Activated CD4-positive, CD25-positive, alpha-beta regulatory T cell (primary cell): ENCODE results near the gene SRL.

ENCODE experiments used
- DNase-seq, 4 experiments: peaks; one replicate each; lab custom pipeline; 2025; lab: John Stamatoyannopoulos, UW

Gene SRL

GRCh38 chr16:4241928-4242283 lies at the start of gene SRL:
Gene SRL (minus strand): TSS chr16:4242080. CDS start chr16:4242067, 13 bp downstream.
- no peak for DNase-seq

GRCh38 chr16:4290236-4290830 lies 48.5 kb upstream of the SRL start:
- no peak for DNase-seq

GRCh38 chr16:4288148-4288921 lies 46.5 kb upstream of the SRL start:
- peak; percentile 60 to 69 (median 68) for DNase-seq

GRCh38 chr16:4285167-4285566 lies 43.3 kb upstream of the SRL start:
- DNase-seq: no peak

GRCh38 chr16:4283939-4284338 lies 42.1 kb upstream of the SRL start:
- no peak for DNase-seq

- no peak for DNase-seq
These were observed 41.6 kb upstream of the SRL start for GRCh38 chr16:4283441-4283840.

- DNase-seq: no peak
These were observed 38.7 kb upstream of the SRL start for GRCh38 chr16:4280625-4281024.

- DNase-seq: no peak
These were observed 36.2 kb upstream of the SRL start for GRCh38 chr16:4277987-4278513.

- no peak for DNase-seq
These were observed 34.0 kb upstream of the SRL start for GRCh38 chr16:4275861-4276260.

- DNase-seq: peak in 1 of 4 experiments; percentile 40
These were observed 32.0 kb upstream of the SRL start for GRCh38 chr16:4273858-4274311.

- no peak for DNase-seq
These were observed 30.5 kb upstream of the SRL start for GRCh38 chr16:4272114-4272956.

- peak; percentile 76 to 82 (median 80) for DNase-seq
These were observed 29.6 kb upstream of the SRL start for GRCh38 chr16:4271176-4272113.

GRCh38 chr16:4270595-4270994 lies 28.7 kb upstream of the SRL start:
- DNase-seq: no peak

- no peak for DNase-seq
These were observed 28.2 kb upstream of the SRL start for GRCh38 chr16:4270091-4270490.

- DNase-seq: no peak
These were observed 24.5 kb upstream of the SRL start for GRCh38 chr16:4266372-4266771.

GRCh38 chr16:4265676-4266075 lies 23.8 kb upstream of the SRL start:
- no peak for DNase-seq

GRCh38 chr16:4264546-4264945 lies 22.7 kb upstream of the SRL start:
- DNase-seq: no peak

GRCh38 chr16:4263504-4264436 lies 21.9 kb upstream of the SRL start:
- no peak for DNase-seq

GRCh38 chr16:4262303-4262835 lies 20.5 kb upstream of the SRL start:
- no peak for DNase-seq
